GM21515 (cell line): ENCODE measurements around the gene AWAT2.

ENCODE experiments used
- ATAC-seq: cut with Tn5 transposase; IDR thresholded peaks from one replicate; pipeline ENCODE4 v1.9.1; 2021; ENCODE audit not compliant: unreplicated experiment

Gene AWAT2

DNA sequence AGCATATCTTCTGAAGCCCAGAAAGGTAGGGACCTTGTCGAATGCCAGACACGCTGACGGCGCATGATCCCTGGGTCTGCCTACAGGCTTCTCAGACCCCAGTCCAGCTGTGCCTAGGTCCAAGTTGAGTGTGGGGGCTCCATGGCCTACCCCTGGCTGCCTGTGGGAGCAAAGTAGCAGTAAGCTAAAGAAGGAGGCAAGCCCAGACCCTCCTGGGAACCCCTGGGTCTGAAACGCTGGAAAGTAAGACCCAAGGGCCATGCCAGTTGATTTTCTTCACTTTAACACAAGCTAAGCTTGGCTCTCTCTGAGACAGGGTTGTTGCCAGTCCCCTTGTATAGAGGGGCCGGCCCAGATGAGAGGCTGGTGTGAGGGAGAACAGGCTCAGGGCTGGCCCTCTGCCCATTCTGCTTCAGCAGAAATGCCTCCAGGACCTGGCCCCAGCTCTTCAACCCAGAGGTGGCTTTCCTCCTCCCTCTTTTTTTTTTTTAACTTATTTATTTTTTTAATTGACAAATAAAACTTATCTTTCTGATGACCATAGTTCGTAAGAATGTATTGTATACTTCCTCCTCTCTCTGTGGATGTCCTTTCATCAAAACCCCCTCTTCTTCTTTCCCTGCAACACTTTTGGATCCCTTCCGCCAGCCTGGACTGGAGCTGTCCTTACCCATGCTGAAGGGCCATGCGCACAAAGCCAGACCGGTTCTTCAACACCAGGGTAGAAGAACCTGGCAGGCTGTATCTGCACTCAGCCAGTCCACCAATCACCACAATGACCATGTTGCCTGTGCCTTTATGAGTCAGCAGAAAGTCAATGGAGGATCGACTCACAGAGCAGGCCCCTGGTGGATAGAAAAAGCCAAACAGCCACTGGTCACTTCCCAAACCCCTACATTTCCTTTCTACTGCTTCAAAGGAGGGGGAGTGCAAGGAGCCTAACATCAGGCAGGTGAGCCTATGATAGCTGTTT is 7.1 kb downstream of the AWAT2 start:
- no peak for ATAC-seq

DNA sequence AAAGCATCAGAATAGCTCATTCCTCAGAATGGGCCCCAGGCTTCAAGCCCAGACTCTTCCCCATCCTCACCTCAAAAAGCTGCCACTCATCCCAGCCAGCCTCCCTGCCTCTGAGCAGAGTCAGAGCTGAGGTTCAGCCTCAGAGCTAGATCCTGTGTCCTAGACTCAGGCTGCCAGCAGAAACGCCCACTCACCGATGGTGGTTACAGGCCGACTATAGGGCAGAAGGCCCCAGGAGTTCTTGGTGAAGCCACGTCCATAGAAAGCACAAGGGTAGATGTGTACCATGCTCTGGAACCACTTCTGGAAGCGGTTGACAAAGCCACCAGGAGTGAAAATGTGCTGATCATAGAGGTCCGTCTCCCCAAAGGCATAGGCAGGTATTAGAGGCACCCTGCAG is 7.7 kb downstream of the AWAT2 start:
- no peak for ATAC-seq

DNA sequence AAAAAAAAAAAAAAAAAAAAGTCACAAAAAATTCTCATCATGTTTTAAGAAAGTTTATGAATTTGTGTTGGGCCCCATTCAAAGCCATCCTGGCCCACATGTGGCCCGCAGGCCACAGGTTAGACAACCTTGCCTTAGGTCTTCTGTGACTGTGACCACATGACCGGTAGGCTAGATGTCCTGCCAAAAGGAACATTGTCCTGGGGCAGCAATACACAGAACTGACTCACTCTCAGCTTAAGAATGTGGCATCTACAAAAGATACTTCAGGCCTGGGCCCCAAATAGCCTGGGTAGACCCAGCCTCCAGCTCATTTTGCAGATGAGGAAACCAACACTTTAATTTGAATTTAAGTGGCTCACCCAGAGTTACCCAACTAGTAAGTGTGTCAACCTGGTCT is 10.0 kb downstream of the AWAT2 start:
- ATAC-seq: no peak

DNA sequence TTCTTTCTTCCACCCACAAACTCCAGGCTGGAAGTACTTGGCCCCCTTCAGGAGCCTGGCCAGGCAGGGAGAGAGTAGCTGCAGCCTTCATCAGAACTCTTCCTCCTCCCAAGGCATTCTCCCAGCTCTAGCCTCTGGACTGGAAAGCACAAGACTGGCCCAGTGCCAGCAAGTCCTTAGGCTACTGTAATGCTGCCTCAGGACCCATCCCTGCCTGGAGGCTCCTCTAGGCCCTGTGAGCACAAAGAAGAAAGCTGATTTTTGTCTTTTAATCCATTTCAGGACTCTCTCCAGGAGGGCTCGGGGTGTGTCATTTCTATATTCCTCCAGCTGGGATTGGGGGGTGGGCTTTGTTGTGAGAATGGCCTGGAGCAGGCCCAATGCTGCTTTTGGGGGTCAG is 10.8 kb downstream of the AWAT2 start:
- ATAC-seq: no peak

DNA sequence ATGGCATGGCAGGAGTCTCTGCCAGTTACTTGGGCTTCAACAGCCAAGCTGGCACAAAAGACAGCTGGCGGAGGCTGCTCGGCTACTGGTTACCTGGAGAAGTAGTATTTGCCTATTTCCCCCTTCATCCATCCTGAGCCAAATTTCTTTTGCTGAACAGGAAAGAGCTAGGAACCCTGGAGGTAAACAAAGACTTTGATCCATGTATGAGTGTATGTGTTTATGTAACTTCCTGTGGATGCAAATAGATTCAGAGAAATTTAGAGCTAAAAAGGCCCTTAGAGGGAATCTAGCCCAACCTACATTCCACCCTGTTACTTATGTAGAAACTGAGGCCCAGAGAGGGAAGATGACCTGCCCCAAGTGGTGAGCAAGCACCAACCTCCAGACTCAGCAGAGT is 11.2 kb downstream of the AWAT2 start:
- no peak for ATAC-seq

DNA sequence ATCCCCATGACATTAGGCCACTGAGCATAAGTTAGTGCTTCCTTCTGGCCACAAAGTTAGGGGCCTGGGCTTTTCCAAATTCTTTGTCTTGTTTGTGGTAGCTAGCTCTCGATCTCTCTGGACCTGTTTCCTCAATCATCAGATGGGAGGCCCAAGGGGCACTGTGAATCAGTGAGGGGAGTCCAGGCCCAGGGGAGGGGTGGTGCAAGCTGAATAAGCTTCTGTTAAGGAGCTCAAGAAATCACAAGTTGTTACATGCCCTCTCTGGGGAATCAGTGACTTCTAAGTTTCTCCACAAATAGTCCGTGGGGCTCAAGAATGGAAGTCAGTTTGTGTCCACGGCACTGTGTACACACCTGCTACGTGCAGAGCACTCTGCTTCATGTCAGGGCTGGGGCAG is 15.1 kb downstream of the AWAT2 start:
- ATAC-seq: no peak

DNA sequence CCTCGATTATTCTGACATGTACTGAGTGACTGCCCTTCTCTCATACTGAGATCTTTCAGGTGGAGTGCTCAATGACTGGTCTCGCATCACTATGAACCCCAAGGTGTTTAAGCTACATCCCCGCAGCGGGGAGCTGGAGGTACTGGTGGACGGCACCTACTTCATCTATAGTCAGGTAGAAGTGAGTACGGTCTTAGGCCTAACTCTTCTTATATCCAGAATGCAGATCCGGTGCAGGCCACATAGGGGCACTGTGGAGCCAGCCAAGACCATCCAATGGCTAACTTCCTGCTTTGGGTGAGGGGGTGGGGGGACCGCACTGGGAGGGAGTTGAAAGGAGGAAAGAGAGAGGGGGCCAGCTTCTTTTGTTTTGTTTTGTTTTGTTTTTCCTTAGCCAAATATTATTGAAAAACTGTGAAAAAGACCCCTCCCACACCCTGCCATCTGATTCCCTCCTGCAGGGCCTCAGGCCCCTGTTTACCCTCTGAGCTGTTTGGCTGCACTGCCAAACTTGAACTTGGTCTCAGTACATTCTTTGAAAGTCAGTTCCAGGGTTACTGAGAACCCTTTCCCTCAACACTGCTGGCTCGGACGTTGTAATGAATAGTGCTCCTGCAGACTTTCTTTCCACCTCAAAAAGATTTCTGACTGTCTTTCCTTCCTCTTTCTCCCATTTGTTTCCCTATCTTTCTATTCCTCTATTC is 16.2 kb downstream of the AWAT2 start:
- ATAC-seq: peak; percentile 68

DNA sequence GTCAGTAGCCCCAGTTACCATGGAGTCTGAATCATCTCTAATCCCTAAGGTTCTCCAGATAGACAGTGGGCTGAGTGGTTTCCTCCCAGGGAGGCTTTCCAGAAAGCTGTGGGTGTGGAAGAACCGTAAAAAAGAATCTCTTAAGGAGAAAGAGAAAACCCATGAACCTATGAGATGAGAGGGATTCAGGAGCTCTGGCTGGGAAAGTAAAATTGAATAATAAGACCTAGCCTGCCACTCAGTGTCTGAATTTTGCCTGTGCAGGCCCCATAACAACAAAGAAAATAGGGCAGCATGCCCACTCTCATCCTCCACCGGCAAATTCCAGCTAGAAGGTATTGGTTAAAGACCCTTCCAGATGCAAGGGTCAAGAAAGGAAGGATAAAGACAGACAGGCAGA is 16.9 kb downstream of the AWAT2 start:
- no peak for ATAC-seq

DNA sequence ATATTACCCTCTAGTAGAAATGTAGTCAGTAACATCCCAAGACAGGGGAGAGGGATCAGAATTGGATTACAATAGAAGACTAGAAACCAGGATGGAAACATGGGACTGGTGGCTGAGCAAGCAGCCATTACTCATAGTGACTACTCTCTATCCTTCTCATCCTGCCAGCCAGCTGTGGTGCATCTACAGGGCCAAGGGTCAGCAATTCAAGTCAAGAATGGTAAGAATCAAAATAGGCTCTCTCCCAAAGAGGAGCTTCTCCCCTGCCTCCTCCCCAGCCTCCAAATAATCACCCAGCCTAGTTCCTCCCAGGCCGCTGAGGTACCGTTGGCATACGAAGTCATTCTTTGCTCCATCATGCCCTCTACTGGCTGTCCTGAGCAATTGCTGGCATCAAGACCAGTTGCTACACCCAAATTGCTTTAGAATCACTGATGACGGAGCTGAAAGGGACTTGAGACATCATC is 19.4 kb downstream of the AWAT2 start:
- peak; percentile 70 for ATAC-seq

DNA sequence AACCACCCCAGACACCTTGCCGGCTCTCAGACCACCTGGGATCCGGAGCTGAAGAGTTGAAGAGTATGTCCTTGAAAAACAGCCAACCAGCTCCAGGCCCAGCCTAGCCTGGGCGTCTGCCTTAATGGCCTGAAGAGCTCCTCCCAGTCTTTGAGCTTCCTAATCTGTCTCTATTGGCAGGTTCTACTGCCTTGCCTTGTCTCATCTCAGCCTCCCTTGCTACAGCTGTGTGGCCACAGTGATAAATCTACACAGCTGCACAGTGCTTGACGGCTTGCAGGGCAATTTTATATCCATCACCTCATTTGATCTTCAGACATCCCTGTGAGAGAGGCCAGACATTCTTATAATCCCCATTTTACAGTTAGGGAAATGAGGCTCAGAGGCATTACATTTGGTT is 19.9 kb downstream of the AWAT2 start:
- ATAC-seq: no peak

DNA sequence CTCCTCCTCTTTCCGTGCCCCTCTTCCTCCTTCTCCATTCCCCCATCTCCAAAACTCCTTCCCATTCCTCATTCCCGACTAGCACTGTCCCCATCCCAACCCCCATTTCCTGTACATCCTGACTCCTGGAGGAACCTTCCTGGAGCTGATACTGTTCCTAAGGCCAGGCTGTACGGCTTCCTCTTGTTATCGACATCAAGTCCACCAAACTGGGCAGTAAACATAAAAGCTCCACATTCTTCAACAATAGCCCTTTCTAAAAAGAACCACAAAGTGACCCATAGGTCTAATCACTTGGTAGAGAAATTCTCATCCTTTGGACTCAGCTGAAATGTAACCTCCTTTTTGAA is 22.9 kb downstream of the AWAT2 start:
- ATAC-seq: no peak

DNA sequence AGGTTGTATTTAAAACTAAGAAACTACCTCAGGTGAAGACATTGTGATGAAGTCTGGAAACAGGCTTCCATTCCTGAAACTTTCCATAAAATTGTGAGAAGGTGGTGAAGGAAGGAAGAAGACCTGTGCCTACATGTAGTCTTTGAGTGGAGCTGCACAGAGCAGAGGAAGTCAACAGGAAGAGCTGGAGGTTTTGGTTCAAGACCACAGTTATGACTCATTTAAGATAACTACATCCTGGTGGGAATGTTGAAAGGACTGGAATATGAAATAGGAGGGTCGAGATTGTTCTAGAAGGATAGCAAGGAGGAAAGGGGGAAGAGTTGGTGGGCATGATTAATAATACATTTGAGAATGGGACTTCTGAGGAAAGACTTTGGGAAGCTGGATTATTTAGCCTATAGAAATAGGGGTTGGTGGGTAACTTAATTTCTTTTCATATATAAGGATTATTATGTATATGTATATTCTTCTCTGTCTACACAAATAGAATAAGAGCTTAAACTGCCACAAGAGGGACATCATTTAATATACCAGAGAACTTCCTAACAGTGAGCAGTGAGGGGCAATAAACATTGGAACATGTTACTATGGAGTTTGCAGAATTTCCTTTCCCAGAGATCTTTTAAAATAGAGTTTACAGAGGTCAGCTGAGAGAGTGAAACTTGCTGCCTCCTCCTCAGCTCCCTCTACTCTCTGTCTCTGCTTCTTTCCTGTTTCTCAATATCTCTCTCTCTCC is 23.5 kb downstream of the AWAT2 start:
- no peak for ATAC-seq

DNA sequence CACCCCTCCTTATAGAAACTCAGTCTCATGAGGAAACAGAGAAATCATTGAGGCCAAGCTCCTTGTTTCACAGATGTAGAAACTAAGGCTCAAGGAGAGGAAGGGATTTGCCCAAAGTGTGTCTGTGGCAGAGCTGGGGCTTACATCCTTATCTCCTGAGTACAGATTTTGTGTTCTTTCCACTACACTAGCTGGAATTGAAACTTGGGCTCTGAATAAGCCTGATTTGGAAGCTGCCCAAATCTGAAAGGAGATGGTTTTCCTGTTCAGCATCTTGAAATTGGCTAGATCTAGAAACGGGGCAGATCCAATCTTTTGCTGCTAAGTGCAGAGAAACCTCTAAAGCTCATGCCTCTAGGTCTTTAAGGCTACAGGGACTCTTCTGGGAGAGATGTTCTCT is 24.3 kb downstream of the AWAT2 start:
- no peak for ATAC-seq

DNA sequence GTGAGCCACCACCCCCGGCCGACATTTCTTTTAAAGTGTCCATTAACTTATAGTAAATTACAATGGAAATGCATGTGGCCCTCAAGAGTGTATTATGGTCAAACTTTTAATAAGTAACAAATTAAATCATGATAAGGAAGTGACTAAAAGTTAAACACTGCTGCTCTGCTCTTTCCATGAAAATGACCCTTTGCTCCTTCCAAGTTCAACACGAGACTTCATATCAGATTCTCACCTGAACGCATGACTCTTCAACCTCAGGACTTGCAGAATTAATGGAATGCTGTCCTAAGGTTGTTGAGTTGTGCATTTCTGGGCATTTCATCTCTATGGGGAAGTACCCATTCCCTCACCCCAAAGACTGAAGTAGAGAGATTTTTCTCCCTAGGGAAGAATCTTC is 27.1 kb downstream of the AWAT2 start:
- no peak for ATAC-seq

DNA sequence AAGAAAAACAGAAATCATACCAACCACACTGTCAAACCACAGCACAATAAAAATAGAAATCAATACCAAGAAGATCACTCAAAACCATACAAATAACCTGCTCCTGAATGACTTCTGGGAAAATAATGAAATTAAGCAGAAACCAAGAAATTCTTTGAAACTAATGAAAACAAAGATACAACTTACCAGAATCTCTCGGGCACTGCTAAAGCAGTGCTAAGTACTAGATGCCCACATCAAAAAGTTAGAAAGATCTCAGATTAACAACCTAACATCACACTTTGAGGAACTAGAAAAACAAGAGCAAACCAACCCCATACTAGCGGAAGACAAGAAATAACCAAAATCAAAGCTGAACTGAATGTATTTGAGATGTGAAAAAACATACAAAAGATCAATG is 33.2 kb downstream of the AWAT2 start:
- no peak for ATAC-seq

DNA sequence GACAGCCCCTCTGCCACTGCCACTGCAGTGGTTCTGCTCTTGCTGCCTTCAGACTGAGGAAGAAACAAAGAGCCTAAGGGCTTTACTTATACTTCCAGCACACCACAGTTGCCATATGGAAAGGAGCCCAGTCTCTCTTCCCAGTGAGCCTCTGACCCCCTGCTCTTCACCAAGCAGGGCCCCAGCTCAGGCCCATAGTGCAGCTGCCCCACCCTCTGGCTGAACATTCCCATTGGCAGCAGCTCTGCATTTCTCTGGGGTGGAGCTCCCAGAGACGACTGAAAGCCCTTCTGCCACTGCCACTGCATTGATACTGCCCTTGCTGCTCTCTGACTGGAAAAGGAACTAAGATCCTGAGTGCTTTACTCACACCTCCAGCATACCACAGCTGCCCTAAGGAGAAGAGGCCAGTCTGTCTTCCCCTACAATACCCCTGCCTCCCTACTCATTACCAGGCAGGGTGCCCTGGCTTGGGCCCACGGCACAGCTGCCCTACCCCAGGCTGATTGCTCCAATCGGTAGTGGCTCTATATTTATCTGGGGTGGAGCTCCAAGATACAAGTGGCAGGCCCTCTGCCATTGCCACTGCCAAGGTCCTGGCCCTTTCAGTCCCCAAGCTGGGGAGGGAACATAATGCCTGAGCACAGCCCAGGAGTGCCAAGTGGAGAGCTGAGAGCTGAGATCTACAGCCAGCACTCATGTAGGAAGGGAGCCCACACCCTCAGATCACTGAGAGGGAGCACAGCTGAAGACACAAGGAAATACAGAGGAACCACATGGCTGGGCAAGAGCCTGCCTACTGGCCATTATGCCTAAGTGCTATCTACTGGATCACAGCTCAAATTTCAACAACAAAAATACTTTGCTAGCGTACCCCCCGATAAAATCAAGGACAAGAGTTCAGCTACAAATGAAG is 36.0 kb downstream of the AWAT2 start:
- ATAC-seq: no peak

DNA sequence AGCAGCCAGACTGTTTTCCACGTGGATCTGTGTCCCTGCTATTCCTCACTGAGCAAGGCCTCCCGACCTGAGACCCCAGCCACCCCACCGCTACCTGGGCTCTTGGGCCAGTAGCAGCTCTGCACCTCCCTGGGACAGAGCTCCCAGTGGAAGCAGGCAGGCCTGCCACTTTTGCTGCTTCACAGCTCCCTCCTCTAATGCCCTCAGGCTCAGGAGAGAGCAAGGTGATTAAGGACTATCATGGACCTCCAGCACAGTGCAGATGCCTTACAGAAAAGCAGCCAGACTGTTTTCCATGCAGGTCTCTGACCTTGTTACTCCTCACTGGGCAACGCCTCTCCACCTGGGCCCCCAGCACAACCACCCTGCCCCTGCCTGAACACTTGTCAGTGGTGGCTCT is 37.0 kb downstream of the AWAT2 start:
- ATAC-seq: no peak

DNA sequence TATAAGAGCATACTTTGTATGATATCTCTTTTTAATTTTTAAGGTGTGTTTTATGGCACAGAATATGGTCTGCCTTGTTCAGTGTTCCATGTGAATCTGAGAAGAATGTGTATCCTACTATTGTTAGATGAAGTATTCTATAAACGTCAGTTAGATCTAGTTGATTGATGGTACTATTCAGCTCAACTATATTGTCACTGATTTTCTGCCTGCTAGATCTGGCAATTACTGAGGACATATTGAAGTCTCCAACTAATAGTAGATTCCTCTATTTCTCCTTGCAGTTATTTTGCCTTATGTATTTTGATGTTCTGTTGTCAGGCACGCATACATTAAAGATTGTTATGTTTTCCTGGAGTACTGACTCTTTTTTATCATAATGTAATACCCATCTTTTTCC is 39.8 kb downstream of the AWAT2 start:
- no peak for ATAC-seq

DNA sequence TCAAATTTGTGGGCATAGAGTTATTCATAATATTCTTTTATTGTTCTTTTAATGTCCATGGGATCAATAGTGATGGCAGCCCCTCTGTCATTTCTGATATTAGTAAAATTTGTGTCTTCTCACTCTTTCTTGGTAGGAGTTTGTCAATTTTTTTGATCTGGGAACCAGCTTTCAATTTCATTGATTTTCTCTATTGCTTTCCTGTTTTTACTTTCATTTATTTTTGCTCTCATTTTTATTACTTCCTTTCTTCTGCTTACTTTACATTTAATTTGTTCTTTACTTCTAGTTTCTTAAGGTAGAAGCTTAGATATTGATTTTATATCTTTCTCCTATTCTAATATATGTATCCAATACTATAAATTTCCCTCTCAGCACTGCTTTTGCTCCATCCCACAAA is 40.7 kb downstream of the AWAT2 start:
- ATAC-seq: no peak

DNA sequence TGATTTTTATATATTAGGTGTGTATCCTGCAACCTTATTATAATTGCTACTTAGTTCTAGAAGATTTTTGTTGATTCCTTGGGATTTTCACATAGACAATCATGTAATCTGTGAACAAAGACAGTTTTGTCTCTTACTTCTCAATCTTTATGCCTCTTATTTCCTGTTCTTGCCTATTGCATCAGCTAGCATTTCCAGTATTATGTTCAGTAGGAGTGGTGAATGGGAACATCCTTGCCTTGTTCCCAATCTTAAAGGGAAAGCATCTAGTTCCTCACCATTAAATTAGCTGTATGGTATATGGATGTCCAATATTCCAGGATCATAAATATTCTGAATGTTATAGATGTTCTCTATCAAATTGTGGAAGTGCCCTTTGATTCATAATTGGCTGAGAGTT is 41.8 kb downstream of the AWAT2 start:
- ATAC-seq: no peak
